ENCODE measurements around the gene UBE2D1. TPM values are rescaled to one million over a fixed set of nuclear protein-coding genes. Genes with fewer than 3 reads are reported as not detected.

The UBE2D1 gene
- total RNA-seq: 10 to 100 TPM; 10.2 to 11.4 TPM
- 10 to 100 TPM; 15.4 to 17.3 (median 17.1) TPM for polyA plus RNA-seq
- total RNA-seq: 0.98 to 23.0 (median 15.8) reads per million in 6 experiments

GRCh38 chr10:58334817-58335305 lies at the start of gene UBE2D1:
Gene UBE2D1, plus strand, starts transcription at chr10:58335006. Its CDS starts 196 bp downstream, at chr10:58335202.
- POLR2A ChIA-PET: interaction anchor here (0.6 to 2.0 kb wide), 4 partner anchors 31 to 67 kb away, joined by 3 to 32 read pairs (median 6); partner anchors contain the start of genes CISD1, IPMK and TFAM
- peaks cover 15 to 41% (median 35%) of the 10 kb centered on the region in 4 donors for H3K4me1 Mint-ChIP-seq

GRCh38 chr10:58291538-58292174 lies 43.1 kb upstream of the UBE2D1 start:
- Mint-ChIP-seq H3K27ac (peak overlapping the region in 1 of 10 donors; percentile 18), H3K9me3 (no peaks in the 10 kb centered on the region), H3K4me1 (no peaks in the 10 kb centered on the region), H3K4me3 (no peak overlapping the region), H3K27me3 (no peaks in the 10 kb centered on the region), H3K36me3 (peaks cover 0 to 3% (median 0%) of the 10 kb centered on the region in 3 donors)
- peak in 7 of 10 donors; percentile 11 to 63 (median 41) for DNase-seq
- ATAC-seq: peak; percentile 64 to 70
- POLR2A ChIA-PET: interaction anchor here (2.2 kb wide), 1 partner anchor 23 kb away, joined by 7 read pairs; the partner anchor contains the start of genes CISD1 and IPMK

More at GRCh38 chr10:58334817-58335305, at the start of gene UBE2D1:
- H3K27me3 Mint-ChIP-seq: peaks cover 0 to 6% (median 3%) of the 10 kb centered on the region in 5 donors
- DNase-seq: peak; percentile 61 to 88 (median 75)
- H3K36me3 Mint-ChIP-seq: no peaks in the 10 kb centered on the region
- H3K27ac Mint-ChIP-seq: peak within 1 kb of the TSS; percentile 79 to 95 (median 85)
- H3K4me3 Mint-ChIP-seq: peak within 1 kb of the TSS; percentile 86 to 95 (median 94)
- peak; percentile 95 to 97 for ATAC-seq
- no peaks in the 10 kb centered on the region for H3K9me3 Mint-ChIP-seq

GRCh38 chr10:58293989-58294388 lies 40.8 kb upstream of the UBE2D1 start:
- ATAC-seq (no peak), DNase-seq (no peak)
- Mint-ChIP-seq H3K27me3 (no peaks in the 10 kb centered on the region), H3K4me1 (no peaks in the 10 kb centered on the region), H3K36me3 (no peaks in the 10 kb centered on the region), H3K9me3 (no peaks in the 10 kb centered on the region), H3K27ac (no peak overlapping the region), H3K4me3 (no peak overlapping the region)
- POLR2A ChIA-PET: no interaction called here

- Mint-ChIP-seq H3K4me3 (no peak overlapping the region), H3K9me3 (no peaks in the 10 kb centered on the region), H3K4me1 (peaks cover 0 to 4% (median 1%) of the 10 kb centered on the region in 4 donors), H3K36me3 (no peaks in the 10 kb centered on the region), H3K27ac (no peak overlapping the region), H3K27me3 (peaks cover 10 to 17% (median 13%) of the 10 kb centered on the region in 5 donors)
- POLR2A ChIA-PET: interaction anchor here (2.6 kb wide), 1 partner anchor 86 kb away, joined by 15 read pairs; the partner anchor contains the start of gene TFAM
- ATAC-seq (peak; percentile 77 to 90), DNase-seq (peak; percentile 24 to 79 (median 50))
Measured at GRCh38 chr10:58299580-58299979, 35.2 kb upstream of the UBE2D1 start.

GRCh38 chr10:58300676-58301075 lies 34.1 kb upstream of the UBE2D1 start:
- no peaks in the 10 kb centered on the region for H3K9me3 Mint-ChIP-seq
- no peak overlapping the region for H3K27ac Mint-ChIP-seq
- H3K4me1 Mint-ChIP-seq: peaks cover 0 to 4% (median 1%) of the 10 kb centered on the region in 4 donors
- DNase-seq (no peak), ATAC-seq (no peak)
- POLR2A ChIA-PET: interaction anchor here (0.6 to 2.6 kb wide), 2 partner anchors 18 to 84 kb away, joined by 4 to 15 read pairs; partner anchors contain the start of gene TFAM
- H3K36me3 Mint-ChIP-seq: no peaks in the 10 kb centered on the region
- peaks cover 11 to 17% (median 13%) of the 10 kb centered on the region in 5 donors for H3K27me3 Mint-ChIP-seq
- no peak overlapping the region for H3K4me3 Mint-ChIP-seq

- DNase-seq (no peak), ATAC-seq (no peak)
- POLR2A ChIA-PET: no interaction called here
- H3K4me3 Mint-ChIP-seq: no peak overlapping the region
- H3K4me1 Mint-ChIP-seq: peaks cover 0 to 4% (median 1%) of the 10 kb centered on the region in 4 donors
- H3K27ac Mint-ChIP-seq: no peak overlapping the region
- peaks cover 11 to 27% (median 22%) of the 10 kb centered on the region in 5 donors for H3K27me3 Mint-ChIP-seq
- no peaks in the 10 kb centered on the region for H3K9me3 Mint-ChIP-seq
- no peaks in the 10 kb centered on the region for H3K36me3 Mint-ChIP-seq
Measured at GRCh38 chr10:58302254-58302653, 32.6 kb upstream of the UBE2D1 start.

GRCh38 chr10:58304099-58304633 lies 30.6 kb upstream of the UBE2D1 start:
- Mint-ChIP-seq H3K4me3 (no peak overlapping the region), H3K9me3 (no peaks in the 10 kb centered on the region), H3K27me3 (peaks cover 14 to 35% (median 32%) of the 10 kb centered on the region in 5 donors), H3K36me3 (no peaks in the 10 kb centered on the region), H3K4me1 (peaks cover 0 to 4% (median 1%) of the 10 kb centered on the region in 4 donors), H3K27ac (no peak overlapping the region)
- POLR2A ChIA-PET: no interaction called here
- ATAC-seq: no peak
- no peak for DNase-seq

GRCh38 chr10:58305821-58306220 lies 29.0 kb upstream of the UBE2D1 start:
- Mint-ChIP-seq H3K4me1 (peaks cover 0 to 2% (median 0%) of the 10 kb centered on the region in 4 donors), H3K27ac (no peak overlapping the region), H3K9me3 (no peaks in the 10 kb centered on the region), H3K36me3 (no peaks in the 10 kb centered on the region), H3K27me3 (peaks cover 18 to 39% (median 36%) of the 10 kb centered on the region in 5 donors), H3K4me3 (no peak overlapping the region)
- DNase-seq (no peak), ATAC-seq (no peak)
- POLR2A ChIA-PET: no interaction called here

GRCh38 chr10:58307676-58308075 lies 27.1 kb upstream of the UBE2D1 start:
- Mint-ChIP-seq H3K4me1 (peaks cover 0 to 2% (median 0%) of the 10 kb centered on the region in 4 donors), H3K4me3 (no peak overlapping the region), H3K9me3 (no peaks in the 10 kb centered on the region), H3K27me3 (peaks cover 14 to 40% (median 36%) of the 10 kb centered on the region in 5 donors), H3K27ac (no peak overlapping the region), H3K36me3 (no peaks in the 10 kb centered on the region)
- DNase-seq: no peak
- POLR2A ChIA-PET: no interaction called here
- ATAC-seq: no peak

- no peak overlapping the region for H3K27ac Mint-ChIP-seq
- no peak for DNase-seq
- H3K4me1 Mint-ChIP-seq: no peaks in the 10 kb centered on the region
- H3K4me3 Mint-ChIP-seq: no peak overlapping the region
- no peak for ATAC-seq
- no peaks in the 10 kb centered on the region for H3K9me3 Mint-ChIP-seq
- H3K27me3 Mint-ChIP-seq: peaks cover 6 to 25% (median 22%) of the 10 kb centered on the region in 5 donors
- no peaks in the 10 kb centered on the region for H3K36me3 Mint-ChIP-seq
- POLR2A ChIA-PET: no interaction called here
Measured at GRCh38 chr10:58311026-58311425, 23.8 kb upstream of the UBE2D1 start.

- DNase-seq (no peak), ATAC-seq (no peak)
- no peak overlapping the region for H3K27ac Mint-ChIP-seq
- no peaks in the 10 kb centered on the region for H3K9me3 Mint-ChIP-seq
- no peak overlapping the region for H3K4me3 Mint-ChIP-seq
- POLR2A ChIA-PET: no interaction called here
- no peaks in the 10 kb centered on the region for H3K36me3 Mint-ChIP-seq
- no peaks in the 10 kb centered on the region for H3K4me1 Mint-ChIP-seq
- H3K27me3 Mint-ChIP-seq: peaks cover 0 to 10% (median 1%) of the 10 kb centered on the region in 5 donors
Measured at GRCh38 chr10:58316874-58317273, 17.9 kb upstream of the UBE2D1 start.

- Mint-ChIP-seq H3K4me1 (peaks cover 6 to 13% (median 12%) of the 10 kb centered on the region in 4 donors), H3K4me3 (no peak overlapping the region), H3K9me3 (no peaks in the 10 kb centered on the region), H3K27me3 (peaks cover 0 to 5% (median 1%) of the 10 kb centered on the region in 5 donors), H3K36me3 (no peaks in the 10 kb centered on the region), H3K27ac (no peak overlapping the region)
- DNase-seq (no peak), ATAC-seq (no peak)
- POLR2A ChIA-PET: interaction anchor here (0.6 kb wide), 1 partner anchor 18 kb away, joined by 4 read pairs; no protein-coding TSS in a partner anchor
Measured at GRCh38 chr10:58318346-58318745, 16.5 kb upstream of the UBE2D1 start.

GRCh38 chr10:58319599-58319998 lies 15.2 kb upstream of the UBE2D1 start:
- Mint-ChIP-seq H3K27me3 (peaks cover 0 to 5% (median 1%) of the 10 kb centered on the region in 5 donors), H3K4me3 (no peak overlapping the region), H3K9me3 (no peaks in the 10 kb centered on the region), H3K4me1 (peaks cover 6 to 14% (median 13%) of the 10 kb centered on the region in 4 donors), H3K36me3 (no peaks in the 10 kb centered on the region), H3K27ac (no peak overlapping the region)
- DNase-seq (no peak), ATAC-seq (no peak)
- POLR2A ChIA-PET: no interaction called here

All from naive thymus-derived CD8-positive, alpha-beta T cell (primary cell).